ENCODE measurements around the gene PRRT4.

Gene PRRT4

DNA sequence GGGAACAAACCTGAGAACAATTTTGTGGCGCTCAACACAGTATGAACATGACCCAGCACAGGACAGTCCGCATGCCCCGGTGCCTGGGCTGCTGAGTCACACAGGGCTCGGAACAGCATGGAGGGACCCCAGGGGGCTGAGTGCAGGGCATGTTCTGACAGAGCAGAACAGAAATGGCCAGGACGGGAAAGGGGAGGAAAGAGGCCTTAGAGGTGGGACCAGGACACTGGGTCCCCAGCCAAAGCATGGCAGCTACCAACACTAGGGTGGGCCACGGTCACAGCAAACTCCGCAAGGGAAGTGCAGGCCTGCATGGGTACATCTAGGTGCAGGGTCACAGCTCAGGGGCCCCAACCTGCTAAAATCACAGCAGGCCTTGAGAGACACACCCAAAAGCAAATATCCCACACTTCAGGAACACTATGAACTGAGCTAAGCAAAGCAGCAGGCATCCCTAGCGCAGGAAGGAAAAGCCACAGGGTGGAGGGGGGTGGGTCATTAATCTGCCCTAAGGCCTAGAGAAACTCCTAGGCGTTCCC lies 42.7 kb upstream of the PRRT4 start (continued):
- TF ChIP-seq, protein P1, sequence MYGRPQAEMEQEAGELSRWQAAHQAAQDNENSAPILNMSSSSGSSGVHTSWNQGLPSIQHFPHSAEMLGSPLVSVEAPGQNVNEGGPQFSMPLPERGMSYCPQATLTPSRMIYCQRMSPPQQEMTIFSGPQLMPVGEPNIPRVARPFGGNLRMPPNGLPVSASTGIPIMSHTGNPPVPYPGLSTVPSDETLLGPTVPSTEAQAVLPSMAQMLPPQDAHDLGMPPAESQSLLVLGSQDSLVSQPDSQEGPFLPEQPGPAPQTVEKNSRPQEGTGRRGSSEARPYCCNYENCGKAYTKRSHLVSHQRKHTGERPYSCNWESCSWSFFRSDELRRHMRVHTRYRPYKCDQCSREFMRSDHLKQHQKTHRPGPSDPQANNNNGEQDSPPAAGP (tag by site-specific recombination; IDR thresholded peaks at IDR 0.05) = 0 out of 2 replicates have a peak, but pooled peaks have one; percentile 57
- TF ChIP-seq ZNF768 (tag by site-specific recombination; IDR thresholded peaks at IDR 0.05) (no peak), ZBTB20 (tag by site-specific recombination; IDR thresholded peaks at IDR 0.05) (peak; percentile 82), ZNF558 (tag by site-specific recombination; IDR thresholded peaks at IDR 0.05) (no peak), ZNF138 (tag by site-specific recombination; IDR thresholded peaks at IDR 0.05; ENCODE audit: borderline replicate concordance) (no peak), GLIS1 (tag by site-specific recombination; IDR thresholded peaks at IDR 0.05) (peak; percentile 63), ZNF221 (tag by site-specific recombination; IDR thresholded peaks at IDR 0.05; ENCODE audit: borderline replicate concordance) (no peak), ZNF549 (tag by site-specific recombination; IDR thresholded peaks at IDR 0.05) (no peak), WT1 (tag by site-specific recombination; IDR thresholded peaks at IDR 0.05) (no peak), ZNF777 (tag by site-specific recombination; IDR thresholded peaks at IDR 0.05; ENCODE audit: borderline replicate concordance) (no peak), ZSCAN16 (tag by site-specific recombination; IDR thresholded peaks at IDR 0.05) (no peak), ZNF555 (tag by site-specific recombination; conservative IDR thresholded peaks at IDR 0.05) (no peak), ZNF48 (tag by site-specific recombination; IDR thresholded peaks at IDR 0.05) (no peak), ZNF747 (tag by site-specific recombination; IDR thresholded peaks at IDR 0.05) (no peak)
- TF ChIP-seq, protein P2, sequence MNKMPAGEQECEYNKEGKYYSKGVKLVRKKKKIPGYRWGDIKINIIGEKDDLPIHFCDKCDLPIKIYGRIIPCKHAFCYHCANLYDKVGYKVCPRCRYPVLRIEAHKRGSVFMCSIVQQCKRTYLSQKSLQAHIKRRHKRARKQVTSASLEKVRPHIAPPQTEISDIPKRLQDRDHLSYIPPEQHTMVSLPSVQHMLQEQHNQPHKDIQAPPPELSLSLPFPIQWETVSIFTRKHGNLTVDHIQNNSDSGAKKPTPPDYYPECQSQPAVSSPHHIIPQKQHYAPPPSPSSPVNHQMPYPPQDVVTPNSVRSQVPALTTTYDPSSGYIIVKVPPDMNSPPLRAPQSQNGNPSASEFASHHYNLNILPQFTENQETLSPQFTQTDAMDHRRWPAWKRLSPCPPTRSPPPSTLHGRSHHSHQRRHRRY (tag by site-specific recombination; IDR thresholded peaks at IDR 0.05) = no peak
- TF ChIP-seq, protein P3, sequence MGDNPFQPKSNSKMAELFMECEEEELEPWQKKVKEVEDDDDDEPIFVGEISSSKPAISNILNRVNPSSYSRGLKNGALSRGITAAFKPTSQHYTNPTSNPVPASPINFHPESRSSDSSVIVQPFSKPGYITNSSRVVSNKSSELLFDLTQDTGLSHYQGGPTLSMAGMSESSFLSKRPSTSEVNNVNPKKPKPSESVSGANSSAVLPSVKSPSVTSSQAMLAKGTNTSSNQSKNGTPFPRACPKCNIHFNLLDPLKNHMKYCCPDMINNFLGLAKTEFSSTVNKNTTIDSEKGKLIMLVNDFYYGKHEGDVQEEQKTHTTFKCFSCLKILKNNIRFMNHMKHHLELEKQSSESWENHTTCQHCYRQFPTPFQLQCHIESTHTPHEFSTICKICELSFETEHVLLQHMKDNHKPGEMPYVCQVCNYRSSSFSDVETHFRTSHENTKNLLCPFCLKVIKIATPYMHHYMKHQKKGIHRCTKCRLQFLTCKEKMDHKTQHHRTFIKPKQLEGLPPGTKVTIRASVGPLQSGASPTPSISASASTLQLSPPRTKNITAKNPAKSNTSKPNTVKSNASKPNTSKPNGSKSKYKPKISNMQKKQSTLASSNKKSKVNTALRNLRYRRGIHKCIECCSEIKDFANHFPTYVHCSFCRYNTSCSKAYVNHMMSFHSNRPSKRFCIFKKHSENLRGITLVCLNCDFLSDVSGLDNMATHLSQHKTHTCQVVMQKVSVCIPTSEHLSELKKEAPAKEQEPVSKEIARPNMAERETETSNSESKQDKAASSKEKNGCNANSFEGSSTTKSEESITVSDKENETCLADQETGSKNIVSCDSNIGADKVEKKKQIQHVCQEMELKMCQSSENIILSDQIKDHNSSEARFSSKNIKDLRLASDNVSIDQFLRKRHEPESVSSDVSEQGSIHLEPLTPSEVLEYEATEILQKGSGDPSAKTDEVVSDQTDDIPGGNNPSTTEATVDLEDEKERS (tag by site-specific recombination; IDR thresholded peaks at IDR 0.05) = no peak
- TF ChIP-seq, protein P4, sequence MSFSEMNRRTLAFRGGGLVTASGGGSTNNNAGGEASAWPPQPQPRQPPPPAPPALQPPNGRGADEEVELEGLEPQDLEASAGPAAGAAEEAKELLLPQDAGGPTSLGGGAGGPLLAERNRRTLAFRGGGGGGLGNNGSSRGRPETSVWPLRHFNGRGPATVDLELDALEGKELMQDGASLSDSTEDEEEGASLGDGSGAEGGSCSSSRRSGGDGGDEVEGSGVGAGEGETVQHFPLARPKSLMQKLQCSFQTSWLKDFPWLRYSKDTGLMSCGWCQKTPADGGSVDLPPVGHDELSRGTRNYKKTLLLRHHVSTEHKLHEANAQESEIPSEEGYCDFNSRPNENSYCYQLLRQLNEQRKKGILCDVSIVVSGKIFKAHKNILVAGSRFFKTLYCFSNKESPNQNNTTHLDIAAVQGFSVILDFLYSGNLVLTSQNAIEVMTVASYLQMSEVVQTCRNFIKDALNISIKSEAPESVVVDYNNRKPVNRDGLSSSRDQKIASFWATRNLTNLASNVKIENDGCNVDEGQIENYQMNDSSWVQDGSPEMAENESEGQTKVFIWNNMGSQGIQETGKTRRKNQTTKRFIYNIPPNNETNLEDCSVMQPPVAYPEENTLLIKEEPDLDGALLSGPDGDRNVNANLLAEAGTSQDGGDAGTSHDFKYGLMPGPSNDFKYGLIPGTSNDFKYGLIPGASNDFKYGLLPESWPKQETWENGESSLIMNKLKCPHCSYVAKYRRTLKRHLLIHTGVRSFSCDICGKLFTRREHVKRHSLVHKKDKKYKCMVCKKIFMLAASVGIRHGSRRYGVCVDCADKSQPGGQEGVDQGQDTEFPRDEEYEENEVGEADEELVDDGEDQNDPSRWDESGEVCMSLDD (tag by site-specific recombination; IDR thresholded peaks at IDR 0.05) = no peak
- TF ChIP-seq, protein P5, sequence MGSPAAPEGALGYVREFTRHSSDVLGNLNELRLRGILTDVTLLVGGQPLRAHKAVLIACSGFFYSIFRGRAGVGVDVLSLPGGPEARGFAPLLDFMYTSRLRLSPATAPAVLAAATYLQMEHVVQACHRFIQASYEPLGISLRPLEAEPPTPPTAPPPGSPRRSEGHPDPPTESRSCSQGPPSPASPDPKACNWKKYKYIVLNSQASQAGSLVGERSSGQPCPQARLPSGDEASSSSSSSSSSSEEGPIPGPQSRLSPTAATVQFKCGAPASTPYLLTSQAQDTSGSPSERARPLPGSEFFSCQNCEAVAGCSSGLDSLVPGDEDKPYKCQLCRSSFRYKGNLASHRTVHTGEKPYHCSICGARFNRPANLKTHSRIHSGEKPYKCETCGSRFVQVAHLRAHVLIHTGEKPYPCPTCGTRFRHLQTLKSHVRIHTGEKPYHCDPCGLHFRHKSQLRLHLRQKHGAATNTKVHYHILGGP (tag by site-specific recombination; IDR thresholded peaks at IDR 0.05) = no peak
- TF ChIP-seq, protein P6, sequence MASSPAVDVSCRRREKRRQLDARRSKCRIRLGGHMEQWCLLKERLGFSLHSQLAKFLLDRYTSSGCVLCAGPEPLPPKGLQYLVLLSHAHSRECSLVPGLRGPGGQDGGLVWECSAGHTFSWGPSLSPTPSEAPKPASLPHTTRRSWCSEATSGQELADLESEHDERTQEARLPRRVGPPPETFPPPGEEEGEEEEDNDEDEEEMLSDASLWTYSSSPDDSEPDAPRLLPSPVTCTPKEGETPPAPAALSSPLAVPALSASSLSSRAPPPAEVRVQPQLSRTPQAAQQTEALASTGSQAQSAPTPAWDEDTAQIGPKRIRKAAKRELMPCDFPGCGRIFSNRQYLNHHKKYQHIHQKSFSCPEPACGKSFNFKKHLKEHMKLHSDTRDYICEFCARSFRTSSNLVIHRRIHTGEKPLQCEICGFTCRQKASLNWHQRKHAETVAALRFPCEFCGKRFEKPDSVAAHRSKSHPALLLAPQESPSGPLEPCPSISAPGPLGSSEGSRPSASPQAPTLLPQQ (tag by site-specific recombination; IDR thresholded peaks at IDR 0.05) = 0 out of 2 replicates have a peak, but pooled peaks have one; percentile 39
- TF ChIP-seq, protein P7, sequence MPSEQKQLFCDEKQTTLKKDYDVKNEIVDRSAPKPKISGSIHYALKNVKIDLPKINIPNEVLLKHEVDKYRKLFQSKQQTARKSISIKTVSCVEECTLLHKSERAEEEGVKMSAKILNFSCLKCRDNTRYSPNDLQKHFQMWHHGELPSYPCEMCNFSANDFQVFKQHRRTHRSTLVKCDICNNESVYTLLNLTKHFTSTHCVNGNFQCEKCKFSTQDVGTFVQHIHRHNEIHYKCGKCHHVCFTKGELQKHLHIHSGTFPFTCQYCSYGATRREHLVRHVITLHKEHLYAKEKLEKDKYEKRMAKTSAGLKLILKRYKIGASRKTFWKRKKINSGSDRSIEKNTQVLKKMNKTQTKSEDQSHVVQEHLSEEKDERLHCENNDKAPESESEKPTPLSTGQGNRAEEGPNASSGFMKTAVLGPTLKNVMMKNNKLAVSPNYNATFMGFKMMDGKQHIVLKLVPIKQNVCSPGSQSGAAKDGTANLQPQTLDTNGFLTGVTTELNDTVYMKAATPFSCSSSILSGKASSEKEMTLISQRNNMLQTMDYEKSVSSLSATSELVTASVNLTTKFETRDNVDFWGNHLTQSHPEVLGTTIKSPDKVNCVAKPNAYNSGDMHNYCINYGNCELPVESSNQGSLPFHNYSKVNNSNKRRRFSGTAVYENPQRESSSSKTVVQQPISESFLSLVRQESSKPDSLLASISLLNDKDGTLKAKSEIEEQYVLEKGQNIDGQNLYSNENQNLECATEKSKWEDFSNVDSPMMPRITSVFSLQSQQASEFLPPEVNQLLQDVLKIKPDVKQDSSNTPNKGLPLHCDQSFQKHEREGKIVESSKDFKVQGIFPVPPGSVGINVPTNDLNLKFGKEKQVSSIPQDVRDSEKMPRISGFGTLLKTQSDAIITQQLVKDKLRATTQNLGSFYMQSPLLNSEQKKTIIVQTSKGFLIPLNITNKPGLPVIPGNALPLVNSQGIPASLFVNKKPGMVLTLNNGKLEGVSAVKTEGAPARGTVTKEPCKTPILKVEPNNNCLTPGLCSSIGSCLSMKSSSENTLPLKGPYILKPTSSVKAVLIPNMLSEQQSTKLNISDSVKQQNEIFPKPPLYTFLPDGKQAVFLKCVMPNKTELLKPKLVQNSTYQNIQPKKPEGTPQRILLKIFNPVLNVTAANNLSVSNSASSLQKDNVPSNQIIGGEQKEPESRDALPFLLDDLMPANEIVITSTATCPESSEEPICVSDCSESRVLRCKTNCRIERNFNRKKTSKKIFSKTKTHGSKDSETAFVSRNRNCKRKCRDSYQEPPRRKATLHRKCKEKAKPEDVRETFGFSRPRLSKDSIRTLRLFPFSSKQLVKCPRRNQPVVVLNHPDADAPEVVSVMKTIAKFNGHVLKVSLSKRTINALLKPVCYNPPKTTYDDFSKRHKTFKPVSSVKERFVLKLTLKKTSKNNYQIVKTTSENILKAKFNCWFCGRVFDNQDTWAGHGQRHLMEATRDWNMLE (tag by site-specific recombination; conservative IDR thresholded peaks at IDR 0.05; ENCODE audit: low read depth) = no peak
- TF ChIP-seq, protein P8, sequence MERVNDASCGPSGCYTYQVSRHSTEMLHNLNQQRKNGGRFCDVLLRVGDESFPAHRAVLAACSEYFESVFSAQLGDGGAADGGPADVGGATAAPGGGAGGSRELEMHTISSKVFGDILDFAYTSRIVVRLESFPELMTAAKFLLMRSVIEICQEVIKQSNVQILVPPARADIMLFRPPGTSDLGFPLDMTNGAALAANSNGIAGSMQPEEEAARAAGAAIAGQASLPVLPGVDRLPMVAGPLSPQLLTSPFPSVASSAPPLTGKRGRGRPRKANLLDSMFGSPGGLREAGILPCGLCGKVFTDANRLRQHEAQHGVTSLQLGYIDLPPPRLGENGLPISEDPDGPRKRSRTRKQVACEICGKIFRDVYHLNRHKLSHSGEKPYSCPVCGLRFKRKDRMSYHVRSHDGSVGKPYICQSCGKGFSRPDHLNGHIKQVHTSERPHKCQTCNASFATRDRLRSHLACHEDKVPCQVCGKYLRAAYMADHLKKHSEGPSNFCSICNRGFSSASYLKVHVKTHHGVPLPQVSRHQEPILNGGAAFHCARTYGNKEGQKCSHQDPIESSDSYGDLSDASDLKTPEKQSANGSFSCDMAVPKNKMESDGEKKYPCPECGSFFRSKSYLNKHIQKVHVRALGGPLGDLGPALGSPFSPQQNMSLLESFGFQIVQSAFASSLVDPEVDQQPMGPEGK (tag by site-specific recombination; IDR thresholded peaks at IDR 0.05) = peak; percentile 49; the same call in 1 of the 2 replicates
